H1 (cell line): ENCODE measurements around the gene MTMR2. TPM values are rescaled to one million over a fixed set of nuclear protein-coding genes. Genes with fewer than 3 reads are reported as not detected.

Experiments
- CTCF ChIA-PET: fragments of 300-600 bp; sonication (Branson Sonifier 250); formaldehyde crosslinking; loops from one replicate; lab custom pipeline; 2021; ENCODE audit not compliant: partially characterized antibody; lab: Charles Lee
- POLR2A ChIA-PET: fragments of 300-600 bp; sonication (Branson Sonifier 250); formaldehyde crosslinking; loops from one replicate; lab custom pipeline; 2021; ENCODE audit warnings: inconsistent platforms; ENCODE audit not compliant: partially characterized antibody; lab: Charles Lee
- DNase-seq, 2 experiments: peaks; one replicate each; pipeline versions ENCODE4 v3.0.0 to v3.0.0-alpha.2; 2010 to 2022; ENCODE audit warnings: low spot score in 2 of 2, low read depth in 1 of 2, mixed read lengths in 1 of 2
- FAIRE-seq: peaks from 2 replicates; lab custom pipeline; 2011; peaks lifted over from hg19 to GRCh38; lab: Jason Lieb, UNC
- H2AFZ ChIP-seq: 2 replicates; pipeline ENCODE4 v1.8.1; 2012; ENCODE audit warnings: low read length, inconsistent platforms
- H2AK5ac ChIP-seq: 2 replicates; pipeline ENCODE4 v1.6.1; 2013; ENCODE audit warnings: low read depth, low read length
- H2BK120ac ChIP-seq: replicated peaks from 2 replicates; pipeline ENCODE3; 2013; ENCODE audit warnings: low read depth, low read length, inconsistent platforms
- H2BK12ac ChIP-seq: 2 replicates; pipeline ENCODE4 v1.6.1; 2013; ENCODE audit warnings: low read depth, low read length
- H2BK15ac ChIP-seq: 2 replicates; pipeline ENCODE4 v1.6.1; 2013; ENCODE audit warnings: low read length
- H2BK20ac ChIP-seq: 2 replicates; pipeline ENCODE4 v1.6.1; 2013; ENCODE audit warnings: low read length
- H2BK5ac ChIP-seq: 2 replicates; pipeline ENCODE4 v1.6.1; 2013; ENCODE audit warnings: low read depth, low read length
- H3K14ac ChIP-seq: 2 replicates; pipeline ENCODE4 v1.6.1; 2013; ENCODE audit warnings: inconsistent platforms; ENCODE audit not compliant: insufficient read length
- H3K18ac ChIP-seq: 2 replicates; pipeline ENCODE4 v1.6.1; 2013; ENCODE audit warnings: low read length; ENCODE audit errors: extremely low read depth
- H3K23ac ChIP-seq: 2 replicates; pipeline ENCODE4 v1.6.1; 2013; ENCODE audit warnings: inconsistent platforms; ENCODE audit not compliant: insufficient read length
- H3K23me2 ChIP-seq: 2 replicates; pipeline ENCODE4 v1.6.1; 2013; ENCODE audit warnings: low read depth, low read length
- H3K27ac ChIP-seq: 2 replicates; pipeline ENCODE4 v1.6.1; 2011; ENCODE audit warnings: low read depth, low read length, inconsistent platforms
- H3K27me3 ChIP-seq, 4 experiments: replicated peaks in 1 of 4; 1 replicate in 1 of 4; 2 replicates in 3 of 4; pipeline versions ENCODE4 v1.6.1 to v1.8.1; 2011 to 2013; ENCODE audit warnings: low read length in 3 of 4, mild to moderate bottlenecking in 3 of 4, inconsistent platforms in 2 of 4, mixed read lengths in 2 of 4, moderate library complexity in 1 of 4; ENCODE audit not compliant: control insufficient read depth in 3 of 4, insufficient read depth in 3 of 4; ENCODE audit errors: extremely low read depth in 1 of 4
- H3K36me3 ChIP-seq, 4 experiments: 2 replicates each; pipeline versions ENCODE4 v1.6.1 to v1.8.1; 2011 to 2013; ENCODE audit warnings: mild to moderate bottlenecking in 4 of 4, low read length in 3 of 4, moderate library complexity in 2 of 4, control low read depth in 1 of 4, inconsistent platforms in 1 of 4; ENCODE audit not compliant: insufficient read depth in 4 of 4, control insufficient read depth in 2 of 4
- H3K4ac ChIP-seq: replicated peaks from 2 replicates; pipeline ENCODE3; 2013; ENCODE audit warnings: low read length, low read depth, mixed read lengths, inconsistent platforms; ENCODE audit not compliant: insufficient read length
- H3K4me1 ChIP-seq, 4 experiments: replicated peaks in 1 of 4; 1 replicate in 1 of 4; 2 replicates in 3 of 4; pipeline versions ENCODE4 v1.6.1 to v1.8.1; 2011 to 2013; ENCODE audit warnings: low read length in 3 of 4, inconsistent platforms in 2 of 4, mixed read lengths in 1 of 4; ENCODE audit not compliant: insufficient read depth in 4 of 4, control insufficient read depth in 3 of 4
- H3K4me2 ChIP-seq, 2 experiments: 2 replicates each; pipeline versions ENCODE4 v1.6.1 to v1.8.1; 2011 to 2013; ENCODE audit warnings: low read depth in 2 of 2, low read length in 2 of 2, control low read depth in 1 of 2, inconsistent platforms in 1 of 2, mild to moderate bottlenecking in 1 of 2; ENCODE audit not compliant: insufficient read depth in 1 of 2
- H3K4me3 ChIP-seq, 4 experiments: fragments of 200-600, 300-600 bp in 1 of 4; sonication (generic), shearing (Covaris generic), sonication (Bioruptor Twin) in 1 of 4; 2 replicates each; pipeline versions ENCODE4 v1.5.1 to v1.8.1; 2011 to 2016; ENCODE audit warnings: low read length in 4 of 4, low read depth in 3 of 4, control low read depth in 2 of 4, inconsistent platforms in 2 of 4, mild to moderate bottlenecking in 2 of 4, mixed read lengths in 1 of 4, moderate library complexity in 1 of 4; ENCODE audit not compliant: insufficient read depth in 2 of 4; ENCODE audit errors: extremely low read depth in 1 of 4
- H3K56ac ChIP-seq: replicated peaks from 2 replicates; pipeline ENCODE3; 2013; ENCODE audit warnings: low read depth, mild to moderate bottlenecking, mixed read lengths, low read length, inconsistent platforms; ENCODE audit not compliant: insufficient read length
- H3K79me1 ChIP-seq: 2 replicates; pipeline ENCODE4 v1.6.1; 2013; ENCODE audit warnings: low read depth, low read length, control low read depth
- H3K79me2 ChIP-seq, 2 experiments: 2 replicates each; pipeline versions ENCODE4 v1.6.1 to v1.8.1; 2012 to 2013; ENCODE audit warnings: low read length in 2 of 2, mild to moderate bottlenecking in 2 of 2, inconsistent platforms in 1 of 2; ENCODE audit not compliant: insufficient read depth in 2 of 2, control insufficient read depth in 1 of 2
- H3K9ac ChIP-seq, 4 experiments: replicated peaks in 1 of 4; 1 replicate in 1 of 4; 2 replicates in 3 of 4; pipeline versions ENCODE4 v1.6.1 to v1.8.1; 2011 to 2013; ENCODE audit warnings: low read depth in 3 of 4, low read length in 3 of 4, control low read depth in 2 of 4, mild to moderate bottlenecking in 2 of 4, moderate library complexity in 2 of 4, inconsistent platforms in 1 of 4; ENCODE audit errors: extremely low read depth in 1 of 4
- H3K9me3 ChIP-seq, 2 experiments: 2 replicates each; pipeline versions ENCODE4 v1.6.1 to v1.8.1; 2012 to 2013; ENCODE audit warnings: mild to moderate bottlenecking in 2 of 2, moderate library complexity in 2 of 2, control low read depth in 1 of 2, inconsistent platforms in 1 of 2, low read depth in 1 of 2, low read length in 1 of 2, mixed read lengths in 1 of 2; ENCODE audit not compliant: insufficient read depth in 2 of 2
- H4K20me1 ChIP-seq, 2 experiments: replicated peaks in 1 of 2; 2 replicates each; pipeline versions ENCODE3 to v1.8.1; 2011 to 2013; ENCODE audit warnings: inconsistent platforms in 2 of 2, low read length in 2 of 2, mild to moderate bottlenecking in 1 of 2; ENCODE audit not compliant: insufficient read depth in 2 of 2, control insufficient read depth in 1 of 2
- H4K5ac ChIP-seq: 2 replicates; pipeline ENCODE4 v1.6.1; 2013; ENCODE audit warnings: low read length, low read depth, mixed read lengths, inconsistent platforms; ENCODE audit not compliant: insufficient read length
- H4K8ac ChIP-seq: 2 replicates; pipeline ENCODE4 v1.8.0; 2013; ENCODE audit warnings: mild to moderate bottlenecking, moderate library complexity, low read length, inconsistent platforms; ENCODE audit not compliant: insufficient read depth; ENCODE audit errors: extremely low read depth
- H4K91ac ChIP-seq: replicated peaks from 2 replicates; pipeline ENCODE3; 2013; ENCODE audit warnings: low read length, mixed read lengths, inconsistent platforms; ENCODE audit not compliant: insufficient read length
- GTF2F1 ChIP-seq: IDR thresholded peaks from 2 replicates; pipeline ENCODE4 v1.6.1; 2012; ENCODE audit warnings: low read depth, low read length, improper control_type of control experiment, borderline replicate concordance
- RFX5 ChIP-seq: IDR thresholded peaks from 2 replicates; pipeline ENCODE4 v1.6.1; 2011; ENCODE audit warnings: low read depth, low read length, improper control_type of control experiment, borderline replicate concordance
- SUZ12 ChIP-seq: fragments of 200-600 bp; sonication (generic); IDR thresholded peaks from 2 replicates; pipeline ENCODE4 v1.6.1; 2012; ENCODE audit warnings: mild to moderate bottlenecking, inconsistent platforms, low read length, moderate library complexity, mixed read lengths
- WGBS, 2 experiments: shearing (Covaris generic) in 1 of 2; methylation state at CpG; one replicate each; pipeline versions ENCODE4 v1.1.6 to v1.1.7; 2013 to 2015; ENCODE audit warnings: low lambda C conversion rate in 2 of 2, mixed read lengths in 2 of 2, inconsistent platforms in 1 of 2, low coverage in 1 of 2, missing lambda C conversion rate in 1 of 2; ENCODE audit not compliant: insufficient replicate concordance in 2 of 2, insufficient coverage in 1 of 2, insufficient read length in 1 of 2; ENCODE audit errors: extremely low coverage in 1 of 2, missing lambda C conversion rate in 1 of 2; 5-methylcytosine and 5-hydroxymethylcytosine counted together
- polyA plus RNA-seq, 7 experiments: library from polyadenylated mRNA; depleted of rRNA in 3 of 7; stranded (reverse) in 5 of 7; unstranded in 2 of 7; fragments of >200 nt in 5 of 7; fragments of 200-250 nt in 2 of 7; gene quantifications; 1 replicate in 5 of 7; 2 replicates in 1 of 7; 4 replicates in 1 of 7; pipeline versions ENCODE4 v1.2.1 to v1.2.3, GENCODE V29; 2011 to 2013; ENCODE audit warnings: missing spikeins in 2 of 7, mixed read lengths in 2 of 7
- total RNA-seq: library from RNA; stranded (reverse); fragmentation: NEBNext Ultra II Directional; extraction: Animal tissue kit (Norgen Biotek cat#: 25700); gene quantifications from 2 replicates; pipeline ENCODE4 v1.2.1, GENCODE V29; 2021

Gene MTMR2
- total and polyA plus RNA-seq, 2 of the 8 experiments (the other 6 are each of a cell fraction or from before 2014, with no cell fraction given), result 16.7 to 52.9 TPM

DNA sequence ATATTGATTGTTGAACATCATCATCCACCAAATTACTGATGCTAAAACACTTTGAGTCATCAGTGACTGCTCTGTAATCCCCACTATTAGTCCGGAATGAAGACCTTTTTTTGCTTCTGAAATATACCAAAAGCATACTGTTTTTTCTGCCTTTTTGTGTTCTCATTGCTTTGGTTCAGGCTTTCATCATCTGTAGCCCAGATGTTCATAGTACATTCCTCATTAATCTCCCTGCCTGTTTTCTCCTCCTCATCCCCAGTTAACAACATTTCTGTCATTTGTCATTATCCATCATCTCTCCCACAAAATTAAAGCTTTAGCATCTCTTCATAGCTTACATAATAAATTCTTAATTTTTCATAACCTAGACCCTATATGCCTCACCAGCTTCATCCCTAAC, 124.4 kb downstream of the MTMR2 start:
- Histone ChIP-seq H2BK20ac (no peak overlapping the region), H2BK5ac (no peak overlapping the region), H3K14ac (no peak overlapping the region), H3K4ac (no peak overlapping the region), H3K9me3 (no peaks in the 10 kb centered on the region), H2BK15ac (no peak overlapping the region), H4K20me1 (peaks cover 2 to 5% of the 10 kb centered on the region in 2 experiments), H3K36me3 (peaks cover 2 to 39% (median 25%) of the 10 kb centered on the region in 4 experiments; a peak in 6 of 8 replicates), H3K27ac (no peak overlapping the region), H3K23me2 (no peaks in the 10 kb centered on the region), H3K9ac (no peak overlapping the region), H3K4me1 (no peaks in the 10 kb centered on the region), H2AFZ (no peak overlapping the region), H4K8ac (no peak overlapping the region), H3K79me1 (peaks cover 6% of the 10 kb centered on the region; the same call in 1 of the 2 replicates), H2BK120ac (no peak overlapping the region), H4K5ac (no peak overlapping the region), H3K4me2 (no peak overlapping the region), H4K91ac (no peak overlapping the region), H3K4me3 (no peak overlapping the region), H3K18ac (no peak overlapping the region), H2BK12ac (no peak overlapping the region), H2AK5ac (no peak overlapping the region), H3K56ac (no peak overlapping the region), H3K23ac (no peak overlapping the region), H3K79me2 (peaks cover 3 to 49% of the 10 kb centered on the region in 2 experiments; a peak in 3 of 4 replicates), H3K27me3 (no peaks in the 10 kb centered on the region)
- ChIA-PET POLR2A (interaction anchor here (1.7 kb wide), 1 partner anchor 9 kb away, joined by 14 read pairs; the partner anchor contains the start of genes CEP57 and FAM76B), CTCF (interaction anchor here (0.6 to 1.8 kb wide), 2 partner anchors 8 to 25 kb away, joined by 3 to 8 read pairs; no protein-coding TSS in a partner anchor)
- 81% methylated on average over 1 of the region's 1 CpG; no CpG with 5 or more reads in 1 of the 2 experiments for WGBS, 2 experiments
- DNase-seq (no peak), FAIRE-seq (no peak)
- no peak for TF ChIP-seq RFX5
- TF ChIP-seq SUZ12, result no peak
- no peak for TF ChIP-seq GTF2F1
